HG03159 (cell line): Measurements from ENCODE around the gene AQP2.

Source experiments
- ATAC-seq: cut with Tn5 transposase; IDR thresholded peaks from one replicate; pipeline ENCODE4 v1.9.1; 2021; ENCODE audit warnings: mild to moderate bottlenecking, moderate library complexity; ENCODE audit not compliant: unreplicated experiment

AQP2 gene

GRCh38 chr12:49950273-49951251, at the start of gene AQP2:
Gene AQP2, plus strand, starts transcription at chr12:49950737. Its CDS starts 94 bp downstream, at chr12:49950831.
- ATAC-seq = no peak

DNA sequence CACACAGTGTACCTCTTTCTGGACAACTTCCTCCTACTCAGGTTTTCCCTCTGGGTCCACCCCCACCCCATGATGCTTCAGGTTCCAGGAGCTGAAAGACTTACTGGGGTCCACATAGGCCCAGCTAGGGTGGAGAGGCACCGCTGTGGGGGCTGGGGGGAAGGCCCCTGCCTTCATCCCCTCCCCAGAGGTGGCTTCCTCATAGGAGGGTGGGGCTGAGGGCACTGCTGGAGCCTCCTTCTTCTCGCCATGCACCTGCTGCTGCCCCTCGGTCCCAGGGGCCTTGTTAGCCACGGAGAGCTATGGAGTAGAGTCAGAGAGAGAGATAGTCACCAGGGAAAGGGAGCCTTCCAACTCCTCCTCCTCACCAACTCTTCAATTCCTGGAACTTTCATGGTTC, 49.5 kb upstream of the AQP2 start:
- ATAC-seq = no peak

DNA sequence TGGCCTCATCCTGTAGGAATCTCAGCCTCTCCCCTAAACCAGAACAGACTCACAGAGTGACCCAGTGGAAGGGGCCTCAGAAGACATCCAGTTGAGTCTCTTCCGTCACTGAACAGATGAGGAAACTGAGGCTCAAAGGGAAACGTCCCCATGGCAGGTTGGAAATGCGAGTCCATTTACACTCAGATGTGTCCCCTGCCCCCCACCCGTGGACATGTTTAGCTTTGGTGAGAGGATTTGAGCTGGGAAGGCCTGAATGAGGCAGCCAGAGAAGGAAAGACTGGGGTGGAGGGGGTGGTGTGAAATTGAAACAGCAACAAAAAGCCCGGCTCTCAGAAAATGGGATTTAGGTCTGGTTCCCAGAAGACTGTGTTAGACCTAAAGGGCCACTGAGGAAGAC, 48.6 kb upstream of the AQP2 start:
- no peak for ATAC-seq

GRCh38 chr12:49902399-49903350, 47.9 kb upstream of the AQP2 start:
- ATAC-seq = no peak

- no peak for ATAC-seq
Observed at GRCh38 chr12:49903351-49903699, 47.2 kb upstream of the AQP2 start.

- no peak for ATAC-seq
Observed at GRCh38 chr12:49903700-49904423, 46.7 kb upstream of the AQP2 start, which contains the start of gene FAIM2. Gene FAIM2, minus strand, starts transcription at chr12:49903900. Its CDS starts 108 bp downstream, at chr12:49903792.

DNA sequence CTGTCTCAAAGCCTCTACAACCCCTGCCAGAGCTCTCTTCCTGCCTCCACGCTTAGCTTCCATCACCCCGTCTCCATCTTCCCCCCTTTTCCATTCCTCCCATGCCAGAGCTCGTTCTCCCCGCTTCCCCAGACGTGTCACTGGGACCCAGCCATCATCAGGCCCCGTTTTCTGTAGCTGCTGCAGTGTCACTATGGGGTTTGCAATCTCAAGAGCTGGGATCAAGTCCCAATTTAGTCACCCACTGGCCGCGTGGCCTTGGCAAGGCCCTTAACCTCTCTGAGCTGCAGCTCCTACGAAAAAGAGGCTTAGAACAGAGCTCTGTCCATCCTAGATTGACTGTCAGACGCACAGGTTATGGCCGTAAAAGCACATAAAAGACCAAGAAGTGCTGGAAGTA, 45.9 kb upstream of the AQP2 start:
- no peak for ATAC-seq

GRCh38 chr12:49905718-49906314, 44.7 kb upstream of the AQP2 start:
- ATAC-seq = no peak

GRCh38 chr12:49907352-49907751, 43.2 kb upstream of the AQP2 start:
- ATAC-seq = no peak

- ATAC-seq = no peak
Observed at GRCh38 chr12:49909356-49909755, 41.2 kb upstream of the AQP2 start.

DNA sequence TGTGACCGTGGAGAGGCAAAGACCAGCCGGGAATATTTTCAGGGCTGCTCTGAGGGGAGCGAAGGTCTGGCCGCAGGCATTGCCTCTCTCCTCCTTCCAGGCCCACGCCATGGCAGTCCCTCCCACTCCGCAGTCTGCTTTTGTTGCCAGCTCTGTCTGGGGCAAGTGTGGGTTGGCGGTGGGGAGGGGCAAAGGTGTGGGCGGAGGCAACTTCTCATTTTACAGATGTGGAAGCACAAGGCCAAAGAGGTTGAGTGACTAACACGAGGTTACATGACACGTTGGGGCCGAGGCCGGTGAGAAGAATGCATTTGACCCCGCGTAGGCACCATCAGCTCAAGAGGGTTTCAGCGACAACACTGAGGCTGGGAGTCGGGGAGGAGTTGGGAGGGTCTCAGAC, 40.7 kb upstream of the AQP2 start:
- ATAC-seq = no peak

GRCh38 chr12:49910331-49911212, 40.0 kb upstream of the AQP2 start:
- ATAC-seq = no peak

DNA sequence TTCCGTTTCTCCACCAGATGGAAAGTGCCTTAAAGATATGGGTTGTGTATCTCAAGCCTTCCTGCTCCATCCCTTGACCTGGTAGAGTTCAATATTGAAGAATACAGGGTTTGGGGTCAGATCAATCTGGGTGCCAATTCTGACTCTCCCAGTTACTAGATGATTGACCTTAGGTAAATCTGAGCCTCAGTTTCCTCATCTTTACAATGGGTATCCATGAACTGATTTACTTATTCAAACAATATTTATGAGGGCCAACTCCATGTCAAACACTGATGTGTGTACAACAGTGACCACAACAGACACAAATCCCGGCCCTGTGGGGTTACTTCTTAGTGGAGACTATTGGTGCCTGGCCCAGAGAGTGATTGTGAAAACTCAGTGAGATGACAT, 39.3 kb upstream of the AQP2 start:
- ATAC-seq = no peak

GRCh38 chr12:49912345-49913255, 37.9 kb upstream of the AQP2 start:
- no peak for ATAC-seq

GRCh38 chr12:49916129-49916919, 34.2 kb upstream of the AQP2 start:
- no peak for ATAC-seq

DNA sequence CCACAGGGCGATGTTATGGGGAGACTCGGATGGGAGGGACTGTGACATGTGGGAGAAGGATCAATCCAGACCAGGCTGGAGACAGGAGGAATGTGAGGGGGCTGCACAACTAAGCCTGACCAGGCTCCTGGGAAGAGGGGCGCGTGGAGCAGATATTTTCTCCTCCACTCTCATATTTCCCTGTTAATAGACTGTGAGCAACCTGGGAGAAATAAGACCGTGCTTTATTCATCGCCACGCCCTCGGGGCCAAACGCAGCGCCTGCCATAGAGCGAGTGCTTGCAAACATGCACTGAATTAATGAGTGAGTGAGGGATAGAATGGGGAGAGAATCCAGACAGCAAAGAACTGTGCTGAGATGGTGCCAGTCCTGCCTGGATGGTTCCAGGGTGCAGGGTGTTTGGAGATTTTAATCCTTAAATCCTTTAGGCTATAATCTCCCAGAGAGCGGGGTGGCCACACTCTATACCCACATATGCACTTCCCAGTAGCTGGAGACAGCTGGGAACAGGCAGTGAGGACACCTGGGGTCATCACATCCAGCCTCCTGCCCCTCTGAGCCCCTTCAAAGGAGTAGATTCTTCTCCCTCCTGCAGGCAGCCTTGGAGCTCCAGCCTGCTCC, 33.3 kb upstream of the AQP2 start:
- ATAC-seq = no peak

GRCh38 chr12:49917788-49918173, 32.8 kb upstream of the AQP2 start:
- no peak for ATAC-seq
